OCI-LY7 (cell line): ENCODE results near the gene NEK2. TPM values are rescaled to one million over a fixed set of nuclear protein-coding genes. Genes with fewer than 3 reads are reported as not detected.

Experiments
- BruUV-seq: library from RNA; stranded (reverse); fragments of 400-500 nt; replicated peaks from 2 replicates; lab custom pipeline; 2021; lab: Mats Ljungman, UMichigan
- CTCF ChIA-PET: fragments of 300-600 bp; sonication (Branson Sonifier 250); formaldehyde crosslinking; loops from one replicate; lab custom pipeline; 2022; ENCODE audit warnings: antibody characterized with exemption; ENCODE audit not compliant: unreplicated experiment; lab: Charles Lee
- POLR2A ChIA-PET: fragments of 300-600 bp; sonication (Branson Sonifier 250); formaldehyde crosslinking; loops from one replicate; lab custom pipeline; 2022; ENCODE audit warnings: antibody characterized with exemption; lab: Charles Lee
- DNase-seq: peaks from one replicate; pipeline ENCODE4 v3.0.0-alpha.2; 2015; ENCODE audit warnings: low spot score
- H2AFZ ChIP-seq: fragments of 200-600 bp; sonication (generic), shearing (Covaris generic); 2 replicates; pipeline ENCODE4 v1.6.1; 2014; ENCODE audit warnings: mild to moderate bottlenecking, antibody characterized with exemption, low read length, moderate library complexity
- H3K27ac ChIP-seq: fragments of 200-600 bp; sonication (generic); 2 replicates; pipeline ENCODE4 v1.5.1; 2014; ENCODE audit warnings: mixed run types, low read depth, mild to moderate bottlenecking, moderate library complexity, low read length, inconsistent platforms; ENCODE audit not compliant: poor library complexity, severe bottlenecking
- H3K36me3 ChIP-seq: fragments of 200-600 bp; sonication (generic); 2 replicates; pipeline ENCODE4 v1.6.1; 2014; ENCODE audit warnings: mild to moderate bottlenecking, antibody characterized with exemption, low read length, moderate library complexity, mixed read lengths; ENCODE audit not compliant: insufficient read depth
- H3K4me1 ChIP-seq: fragments of 200-600 bp; sonication (generic); 2 replicates; pipeline ENCODE4 v1.5.1; 2014; ENCODE audit warnings: mild to moderate bottlenecking, low read length; ENCODE audit not compliant: insufficient read depth, poor library complexity, severe bottlenecking
- H3K4me2 ChIP-seq: fragments of 200-600 bp; sonication (generic); 2 replicates; pipeline ENCODE4 v1.6.1; 2014; ENCODE audit warnings: mild to moderate bottlenecking, low read length
- H3K4me3 ChIP-seq: fragments of 200-600 bp; sonication (generic); 2 replicates; pipeline ENCODE4 v1.5.1; 2014; ENCODE audit warnings: mild to moderate bottlenecking, low read depth, low read length; ENCODE audit not compliant: poor library complexity, severe bottlenecking
- H3K79me2 ChIP-seq: fragments of 200-600 bp; sonication (generic); 2 replicates; pipeline ENCODE4 v1.6.1; 2016; ENCODE audit warnings: low read depth, mild to moderate bottlenecking, low read length, moderate library complexity, mixed read lengths; ENCODE audit not compliant: insufficient read depth
- H3K9me2 ChIP-seq: fragments of 200-600 bp; sonication (generic); 2 replicates; pipeline ENCODE4 v1.6.1; 2016; ENCODE audit warnings: mild to moderate bottlenecking, low read length, mixed read lengths; ENCODE audit not compliant: insufficient read depth
- H3K9me3 ChIP-seq: fragments of 200-600 bp; sonication (generic); 2 replicates; pipeline ENCODE4 v1.6.1; 2014; ENCODE audit warnings: mild to moderate bottlenecking, mixed run types, low read length, mixed read lengths
- H4K20me1 ChIP-seq: fragments of 200-600 bp; sonication (generic); 2 replicates; pipeline ENCODE4 v1.6.1; 2014; ENCODE audit warnings: mild to moderate bottlenecking, antibody characterized with exemption, low read length, moderate library complexity, mixed read lengths; ENCODE audit not compliant: insufficient read depth
- CTCF ChIP-seq: fragments of 200-600 bp; sonication (generic); conservative IDR thresholded peaks from 2 replicates; pipeline ENCODE4 v1.5.1; 2014; ENCODE audit warnings: mild to moderate bottlenecking, antibody characterized with exemption, low read length, moderate library complexity, mixed read lengths
- EZH2phosphoT487 ChIP-seq: fragments of 200-600 bp; sonication (generic); IDR thresholded peaks from 2 replicates; pipeline ENCODE4 v1.6.1; 2018; ENCODE audit warnings: low read depth, borderline replicate concordance, mild to moderate bottlenecking, mixed run types, antibody characterized with exemption, low read length, moderate library complexity, mixed read lengths
- intact Hi-C: fragments of 100-400 bp; cut with micrococcal nuclease; formaldehyde crosslinking; loops from one replicate; pipeline ENCODE4 v1.10.0; 2022; ENCODE audit not compliant: unreplicated experiment
- total RNA-seq, 2 experiments: library from RNA; depleted of rRNA in 1 of 2; stranded (reverse); fragments of >200 nt in 1 of 2; shearing (Covaris generic) in 1 of 2; gene quantifications; 2 replicates each; pipeline ENCODE4 v1.2.3, GENCODE V29; 2014 to 2022

Gene NEK2
- total RNA-seq, 2 experiments from 2014 or later = 55.9 to 69.0 TPM

GRCh38 chr1:211625040-211625439 lies 50.4 kb downstream of the NEK2 start:
- no peaks in the 10 kb centered on the region for H3K4me1 ChIP-seq
- no peak overlapping the region for H2AFZ ChIP-seq
- peak; percentile 31 for DNase-seq
- H3K9me2 ChIP-seq = no peaks in the 10 kb centered on the region
- no peak overlapping the region for H3K4me2 ChIP-seq
- peak; percentile 58 for TF ChIP-seq CTCF
- TF ChIP-seq EZH2phosphoT487 = no peak
- H3K9me3 ChIP-seq = no peaks in the 10 kb centered on the region
- H3K27ac ChIP-seq = no peak overlapping the region
- no peak overlapping the region for H3K4me3 ChIP-seq
- ChIA-PET POLR2A (interaction anchor here (0.6 kb wide), 1 partner anchor 99 kb away, joined by 3 read pairs; no protein-coding TSS in a partner anchor), CTCF (no interaction called here)
- H4K20me1 ChIP-seq = no peaks in the 10 kb centered on the region
- BruUV-seq = no TSS peak
- no peaks in the 10 kb centered on the region for H3K79me2 ChIP-seq
- no peaks in the 10 kb centered on the region for H3K36me3 ChIP-seq
- intact Hi-C loops = no loop called here

- ChIA-PET CTCF (no interaction called here), POLR2A (interaction anchor here (1.4 kb wide), 1 partner anchor 20 kb away, joined by 4 read pairs; no protein-coding TSS in a partner anchor)
- Histone ChIP-seq H3K9me3 (no peaks in the 10 kb centered on the region), H3K27ac (no peak overlapping the region), H3K36me3 (no peaks in the 10 kb centered on the region), H4K20me1 (no peaks in the 10 kb centered on the region), H2AFZ (no peak overlapping the region), H3K4me2 (no peak overlapping the region), H3K9me2 (no peaks in the 10 kb centered on the region), H3K79me2 (no peaks in the 10 kb centered on the region), H3K4me1 (no peaks in the 10 kb centered on the region), H3K4me3 (no peak overlapping the region)
- no peak for TF ChIP-seq CTCF
- no peak for TF ChIP-seq EZH2phosphoT487
- no peak for DNase-seq
- BruUV-seq = no TSS peak
- intact Hi-C loops = no loop called here
Measured at GRCh38 chr1:211623515-211623914, 51.9 kb downstream of the NEK2 start.

- no peak for DNase-seq
- no peak overlapping the region for H3K4me2 ChIP-seq
- POLR2A ChIA-PET = interaction anchor here (0.6 to 0.9 kb wide), 2 partner anchors 9 to 17 kb away, joined by 3 to 4 read pairs; no protein-coding TSS in a partner anchor
- no peaks in the 10 kb centered on the region for H3K4me1 ChIP-seq
- H4K20me1 ChIP-seq = no peaks in the 10 kb centered on the region
- intact Hi-C loops = no loop called here
- no peaks in the 10 kb centered on the region for H3K9me2 ChIP-seq
- CTCF ChIA-PET = no interaction called here
- no peak overlapping the region for H2AFZ ChIP-seq
- no peaks in the 10 kb centered on the region for H3K79me2 ChIP-seq
- TF ChIP-seq CTCF = no peak
- no peak for TF ChIP-seq EZH2phosphoT487
- no peak overlapping the region for H3K4me3 ChIP-seq
- H3K36me3 ChIP-seq = no peaks in the 10 kb centered on the region
- BruUV-seq = no TSS peak
- no peaks in the 10 kb centered on the region for H3K9me3 ChIP-seq
- H3K27ac ChIP-seq = no peak overlapping the region
Measured at GRCh38 chr1:211621447-211622198, 53.8 kb downstream of the NEK2 start.
